GM21528 (cell line): ENCODE measurements around the gene STK16.
A peak's percentile ranks its signal among the peaks of the same experiment; 100 is the strongest.
"Not testable (repeated sequence)": the region's sequence is repeated elsewhere in the genome, so short reads cannot be mapped to it uniquely, and the experiment has no call there.

Experiments
- ATAC-seq: cut with Tn5 transposase; IDR thresholded peaks from one replicate; pipeline ENCODE4 v1.9.1; 2021; ENCODE audit warnings: mild to moderate bottlenecking, moderate library complexity; ENCODE audit not compliant: unreplicated experiment, low FRiP score

STK16 gene, protein sequence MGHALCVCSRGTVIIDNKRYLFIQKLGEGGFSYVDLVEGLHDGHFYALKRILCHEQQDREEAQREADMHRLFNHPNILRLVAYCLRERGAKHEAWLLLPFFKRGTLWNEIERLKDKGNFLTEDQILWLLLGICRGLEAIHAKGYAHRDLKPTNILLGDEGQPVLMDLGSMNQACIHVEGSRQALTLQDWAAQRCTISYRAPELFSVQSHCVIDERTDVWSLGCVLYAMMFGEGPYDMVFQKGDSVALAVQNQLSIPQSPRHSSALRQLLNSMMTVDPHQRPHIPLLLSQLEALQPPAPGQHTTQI

DNA sequence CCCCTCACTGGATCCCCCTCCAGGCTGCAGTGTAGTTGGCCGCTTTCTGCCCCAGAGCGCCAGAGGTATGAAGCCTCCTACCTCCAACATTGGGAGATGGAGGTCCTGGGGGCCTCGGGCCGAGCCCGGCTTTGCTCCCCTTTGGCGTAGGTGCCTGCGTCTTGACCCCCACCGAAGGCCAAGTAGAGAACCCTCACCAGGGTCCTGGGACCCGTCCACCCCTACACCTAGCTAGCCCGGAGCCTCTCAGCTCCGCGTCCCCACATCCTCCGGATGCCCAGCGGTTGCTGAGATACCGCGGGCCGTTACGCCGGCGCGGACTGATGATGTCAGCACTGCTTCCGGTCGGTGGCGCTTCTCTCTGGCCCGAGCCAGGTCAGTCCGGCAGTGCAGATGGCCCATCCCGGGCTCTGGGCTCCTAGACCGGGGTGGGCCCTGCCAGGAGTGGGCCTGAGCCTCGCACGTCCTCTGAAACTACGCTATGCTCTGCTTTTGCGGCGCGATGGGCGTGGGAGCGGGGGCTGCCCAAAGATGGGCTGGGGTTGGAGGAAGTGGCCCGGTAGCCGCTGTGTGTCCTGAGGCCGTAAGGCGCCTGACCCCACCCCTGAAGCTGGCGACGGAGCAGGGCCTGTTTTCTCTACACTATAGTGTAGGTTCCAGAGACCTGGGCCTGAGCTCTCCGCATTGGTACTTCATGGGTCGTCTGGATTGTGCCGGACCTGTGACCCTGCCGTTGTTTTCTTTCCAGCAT, at the start of gene STK16, which contains the start of gene GLB1L:
Gene STK16, plus strand, starts transcription at position 332 of the 751 bp plus-strand sequence. CDS start 521 bp downstream, outside the sequence.
Gene GLB1L, minus strand, starts transcription at position 297 of the 751 bp plus-strand sequence. CDS start 1,871 bp downstream, outside the sequence.
- peak; percentile 70 for ATAC-seq

DNA sequence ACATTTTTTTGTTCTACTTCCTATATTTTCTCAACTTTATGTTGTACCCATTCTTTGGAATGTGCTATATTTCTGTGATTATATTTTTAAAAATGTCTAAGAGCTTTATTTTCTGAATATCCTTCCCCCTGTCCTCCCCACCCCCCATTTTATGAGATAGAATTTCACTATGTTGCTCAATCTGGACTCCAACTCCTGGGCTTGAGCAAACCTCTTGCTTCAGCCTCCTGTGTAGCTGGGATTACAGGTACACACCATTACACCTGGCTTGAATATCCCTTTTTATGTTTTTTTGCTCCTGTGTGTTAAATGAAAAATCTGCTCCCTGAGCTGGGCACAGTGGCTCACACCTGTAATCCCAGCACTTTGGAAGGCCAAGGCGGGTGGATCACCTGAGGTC, 47.9 kb upstream of the STK16 start:
- no peak for ATAC-seq

DNA sequence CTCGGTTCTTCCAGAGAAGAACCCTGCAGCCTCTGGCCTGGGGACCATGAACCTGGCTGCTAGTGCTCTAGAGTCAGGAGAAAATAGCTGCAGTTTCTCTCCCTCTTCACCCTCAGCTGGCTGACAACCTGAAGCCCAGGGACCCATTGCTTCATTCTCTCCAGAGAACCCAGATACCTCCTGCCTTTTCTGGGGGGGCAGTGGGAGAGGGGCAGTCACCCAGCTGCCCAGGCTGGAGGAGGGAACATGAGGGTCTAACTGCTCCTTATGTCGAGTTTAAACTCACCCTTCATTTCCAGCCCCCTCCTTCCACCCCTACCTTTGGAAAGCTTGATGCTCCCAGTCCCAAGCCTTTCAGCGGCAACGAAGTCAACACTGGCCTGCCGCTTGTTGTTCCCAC, 46.3 kb upstream of the STK16 start:
- no peak for ATAC-seq

DNA sequence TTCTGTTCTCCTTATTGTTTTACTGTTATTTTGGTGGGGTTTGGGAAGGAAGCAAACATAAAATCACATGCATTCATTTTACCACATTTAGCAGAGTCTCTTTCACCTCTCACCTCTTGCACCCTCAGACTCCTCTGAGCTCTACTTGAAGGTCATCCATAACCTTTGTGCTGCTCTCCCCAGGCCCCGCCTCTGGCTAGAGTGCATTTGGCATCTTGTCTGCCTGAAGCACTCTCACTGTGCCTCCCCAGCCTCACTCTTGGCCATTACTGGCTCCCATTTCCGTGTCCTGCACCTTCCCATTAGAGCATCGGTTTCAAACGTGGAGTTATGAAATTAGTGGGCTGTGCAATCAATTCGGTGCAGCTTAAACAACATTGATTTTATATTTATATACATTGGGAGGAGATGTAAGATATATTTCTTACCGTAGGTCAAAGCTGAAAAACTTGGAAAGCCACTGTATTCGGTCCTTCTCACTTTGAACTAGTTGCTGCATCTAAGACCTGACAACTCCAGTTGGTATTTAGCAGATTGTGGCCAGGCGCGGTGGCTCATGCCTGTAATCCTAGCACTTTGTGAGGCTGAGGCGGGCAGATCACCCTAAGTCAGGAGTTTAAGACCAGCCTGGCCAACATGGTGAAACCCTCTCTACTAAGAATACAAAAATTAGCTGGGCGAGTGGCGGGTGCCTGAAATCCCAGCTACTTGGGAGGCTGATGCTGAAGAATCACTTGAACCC, 45.6 kb upstream of the STK16 start:
- no peak for ATAC-seq

DNA sequence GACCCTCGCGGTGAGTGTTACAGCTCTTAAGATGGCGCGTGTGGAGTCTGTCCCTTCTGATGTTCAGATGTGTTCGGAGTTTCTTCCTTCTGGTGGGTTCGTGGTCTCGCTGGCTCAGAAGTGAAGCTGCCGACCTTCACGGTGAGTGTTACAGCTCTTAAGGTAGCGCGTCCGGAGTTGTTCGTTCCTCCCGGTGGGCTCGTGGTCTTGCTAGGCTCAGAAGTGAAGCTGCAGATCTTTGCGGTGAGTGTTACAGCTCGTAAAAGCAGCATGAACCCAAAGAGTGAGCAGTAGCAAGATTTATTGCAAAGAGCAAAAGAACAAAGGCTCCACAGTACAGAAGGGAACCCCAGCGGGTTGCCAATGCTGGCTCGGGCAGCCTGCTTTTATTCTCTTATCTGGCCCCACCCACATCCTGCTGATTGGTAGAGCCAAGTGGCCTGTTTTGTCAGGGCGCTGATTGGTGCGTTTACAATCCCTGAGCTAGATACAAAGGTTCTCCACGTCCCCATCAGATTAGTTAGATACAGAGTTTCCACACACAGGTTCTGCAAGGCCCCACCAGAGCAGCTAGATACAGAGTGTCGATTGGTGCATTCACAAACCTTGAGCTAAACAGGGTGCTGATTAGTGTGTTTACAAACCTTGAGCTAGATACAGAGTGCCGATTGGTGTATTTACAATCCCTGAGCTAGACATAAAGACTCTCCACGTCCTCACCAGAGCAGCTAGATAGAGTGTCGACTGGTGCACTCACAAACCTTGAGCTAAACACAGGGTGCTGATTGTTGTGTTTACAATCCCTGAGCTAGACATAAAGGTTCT, 44.6 kb upstream of the STK16 start:
- ATAC-seq, result not testable (repeated sequence)

DNA sequence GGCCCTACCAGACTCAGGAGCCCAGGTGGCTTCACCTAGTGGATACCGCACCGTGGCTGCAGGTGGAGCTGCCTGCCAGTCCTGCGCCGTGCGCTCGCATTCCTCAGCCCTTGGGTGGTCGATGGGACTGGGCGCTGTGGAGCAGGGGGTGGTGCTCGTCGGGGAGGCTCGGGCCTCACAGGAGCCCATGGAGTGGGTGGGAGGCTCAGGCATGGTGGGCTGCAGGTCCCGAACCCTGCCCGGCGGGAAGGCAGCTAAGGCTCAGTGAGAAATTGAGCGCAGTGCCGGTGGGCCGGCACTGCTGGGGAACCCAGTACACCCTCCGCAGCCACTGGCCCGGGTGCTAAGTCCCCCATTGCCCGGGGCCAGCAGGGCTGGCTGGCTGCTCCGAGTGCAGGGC, 43.9 kb upstream of the STK16 start:
- not testable (repeated sequence) for ATAC-seq

DNA sequence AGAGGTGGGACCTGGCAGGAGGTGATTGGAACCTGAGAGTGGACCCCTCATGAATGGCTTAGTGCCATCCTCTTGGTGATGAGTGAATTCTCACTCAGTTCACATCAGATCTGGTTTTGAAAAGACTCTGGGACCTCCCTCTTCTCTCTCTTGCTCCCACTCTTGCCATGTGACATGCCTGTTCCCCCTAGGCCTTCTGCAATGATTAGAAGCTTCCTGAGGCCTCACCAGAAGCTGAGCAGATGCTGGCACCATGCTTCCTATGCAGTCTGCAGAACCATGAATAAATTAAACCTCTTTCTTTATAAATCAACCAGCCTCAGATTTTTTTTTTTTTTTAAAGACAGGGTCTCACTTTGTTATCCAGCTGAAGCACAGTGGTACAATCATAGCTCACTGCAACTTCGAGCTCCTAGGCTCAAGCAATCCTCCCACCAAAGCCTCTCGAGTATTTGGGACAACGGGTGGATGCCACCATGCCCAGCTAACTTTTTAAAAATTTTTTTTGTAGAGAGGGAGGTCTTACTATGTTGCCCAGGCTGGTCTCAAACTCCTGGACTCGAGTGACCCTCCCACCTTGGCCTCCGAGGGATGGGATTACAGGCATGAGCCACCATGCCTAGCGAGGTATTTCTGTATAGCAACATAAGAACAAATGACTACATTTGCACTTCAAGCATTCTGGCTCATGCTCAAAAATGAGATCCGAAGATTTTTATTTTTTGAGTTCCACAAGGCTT, 40.7 kb upstream of the STK16 start:
- ATAC-seq, result no peak

DNA sequence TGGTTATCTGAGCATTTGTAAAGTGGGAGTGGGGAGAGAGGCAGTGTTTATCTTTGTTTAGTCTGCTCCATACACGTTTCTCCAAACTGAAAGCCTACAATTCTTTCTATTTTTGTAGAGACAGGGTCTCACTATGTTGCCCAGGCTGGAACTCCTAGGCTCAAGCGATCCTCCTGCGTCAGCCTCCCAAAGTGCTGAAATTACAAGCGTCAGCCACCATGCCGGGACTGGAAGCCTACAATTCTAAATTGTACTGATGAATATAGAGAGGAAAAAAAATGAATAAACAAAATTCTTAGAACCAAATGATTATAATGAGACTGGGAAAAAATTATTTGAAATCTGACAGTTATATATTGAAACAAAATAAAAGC, 40.1 kb upstream of the STK16 start:
- ATAC-seq, result no peak

DNA sequence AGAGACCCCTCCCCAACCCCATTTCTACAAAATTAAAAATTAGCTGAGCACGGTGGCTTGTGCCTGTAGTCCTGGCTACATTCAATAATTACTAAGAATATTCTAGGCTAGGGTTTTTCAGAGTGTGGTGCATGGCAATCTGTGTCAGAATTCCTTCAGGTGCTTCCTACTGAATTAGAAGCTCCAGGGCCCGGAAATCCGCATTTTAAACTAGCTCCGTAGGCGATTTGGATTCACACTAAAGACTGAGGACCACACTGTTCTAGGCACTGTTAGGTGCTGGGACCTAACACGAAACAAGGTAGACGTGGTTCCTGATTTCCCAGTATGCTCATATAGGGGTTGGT, 39.3 kb upstream of the STK16 start:
- ATAC-seq, result no peak

DNA sequence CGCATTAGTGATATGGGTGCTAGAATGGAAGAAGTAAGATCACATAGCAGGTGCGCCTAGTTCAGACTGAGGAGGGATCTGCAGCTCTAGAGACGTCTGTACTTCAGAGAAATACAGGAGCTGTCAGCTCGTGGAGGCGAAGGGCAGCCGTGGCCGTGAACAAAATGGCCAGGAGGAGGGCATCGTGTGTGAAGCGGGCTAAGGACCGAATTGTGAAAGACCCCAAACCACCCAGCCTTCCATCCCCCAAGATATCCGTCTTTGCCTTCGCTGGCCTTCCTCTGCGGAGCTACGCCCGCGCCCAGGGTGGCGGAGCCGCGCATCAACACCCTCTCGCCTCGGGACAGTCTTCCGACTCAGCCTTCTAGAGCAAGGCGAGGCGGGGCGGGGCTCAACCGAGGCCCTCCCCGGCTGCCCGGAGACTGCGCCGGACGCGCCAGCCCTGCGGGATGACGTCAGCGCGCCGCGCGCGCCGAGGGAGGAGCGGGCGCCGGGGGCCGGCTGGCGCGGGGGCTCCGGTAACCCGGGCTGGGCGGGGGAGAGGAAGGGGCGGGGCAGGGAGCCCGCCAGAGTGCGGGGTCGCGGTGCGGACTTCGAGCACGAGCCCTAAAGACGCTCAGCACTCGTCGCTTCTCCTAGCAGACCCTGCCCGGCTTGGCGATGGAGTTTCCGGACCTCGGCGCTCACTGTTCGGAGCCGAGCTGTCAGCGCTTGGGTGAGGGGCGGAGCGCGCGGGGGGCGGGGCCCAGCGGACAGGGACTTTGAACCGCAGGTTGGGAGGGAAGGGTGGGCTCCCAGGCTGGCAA, 38.7 kb upstream of the STK16 start, which contains the start of gene ZFAND2B:
Gene ZFAND2B, plus strand, starts transcription at position 455 of the 806 bp plus-strand sequence. Its CDS starts 206 bp downstream, at position 661.
- peak; percentile 97 for ATAC-seq

DNA sequence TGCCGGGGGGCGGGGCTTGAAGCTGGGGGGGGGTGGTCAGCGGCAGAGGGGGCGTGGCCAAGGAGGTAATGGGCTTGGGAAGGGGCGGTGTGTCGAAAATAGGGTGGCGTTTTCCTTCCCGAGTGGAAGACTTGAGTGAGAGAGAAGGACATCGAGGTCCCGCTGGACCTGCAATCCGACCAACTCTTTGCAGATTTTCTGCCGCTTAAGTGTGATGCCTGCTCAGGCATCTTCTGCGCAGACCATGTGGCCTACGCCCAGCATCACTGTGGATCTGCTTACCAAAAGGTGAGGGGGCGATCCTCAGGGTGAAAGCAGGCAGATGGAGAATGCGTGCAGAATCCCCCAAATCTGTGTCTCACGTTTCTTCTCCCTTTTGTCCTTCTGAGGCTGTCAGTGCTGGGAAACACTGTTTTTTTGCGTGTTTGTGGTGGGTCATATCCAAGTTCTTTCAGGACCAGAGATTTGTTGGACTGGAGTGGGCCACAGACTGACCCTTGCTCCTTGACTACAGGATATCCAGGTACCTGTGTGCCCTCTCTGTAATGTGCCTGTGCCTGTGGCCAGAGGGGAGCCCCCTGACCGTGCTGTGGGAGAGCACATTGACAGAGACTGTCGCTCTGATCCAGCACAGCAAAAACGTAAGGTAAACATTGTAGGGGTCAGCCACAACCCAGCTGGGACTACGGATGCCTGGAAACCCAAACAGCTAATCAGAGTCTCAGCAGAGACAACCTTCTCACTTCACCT, 38.0 kb upstream of the STK16 start:
- ATAC-seq, result no peak

DNA sequence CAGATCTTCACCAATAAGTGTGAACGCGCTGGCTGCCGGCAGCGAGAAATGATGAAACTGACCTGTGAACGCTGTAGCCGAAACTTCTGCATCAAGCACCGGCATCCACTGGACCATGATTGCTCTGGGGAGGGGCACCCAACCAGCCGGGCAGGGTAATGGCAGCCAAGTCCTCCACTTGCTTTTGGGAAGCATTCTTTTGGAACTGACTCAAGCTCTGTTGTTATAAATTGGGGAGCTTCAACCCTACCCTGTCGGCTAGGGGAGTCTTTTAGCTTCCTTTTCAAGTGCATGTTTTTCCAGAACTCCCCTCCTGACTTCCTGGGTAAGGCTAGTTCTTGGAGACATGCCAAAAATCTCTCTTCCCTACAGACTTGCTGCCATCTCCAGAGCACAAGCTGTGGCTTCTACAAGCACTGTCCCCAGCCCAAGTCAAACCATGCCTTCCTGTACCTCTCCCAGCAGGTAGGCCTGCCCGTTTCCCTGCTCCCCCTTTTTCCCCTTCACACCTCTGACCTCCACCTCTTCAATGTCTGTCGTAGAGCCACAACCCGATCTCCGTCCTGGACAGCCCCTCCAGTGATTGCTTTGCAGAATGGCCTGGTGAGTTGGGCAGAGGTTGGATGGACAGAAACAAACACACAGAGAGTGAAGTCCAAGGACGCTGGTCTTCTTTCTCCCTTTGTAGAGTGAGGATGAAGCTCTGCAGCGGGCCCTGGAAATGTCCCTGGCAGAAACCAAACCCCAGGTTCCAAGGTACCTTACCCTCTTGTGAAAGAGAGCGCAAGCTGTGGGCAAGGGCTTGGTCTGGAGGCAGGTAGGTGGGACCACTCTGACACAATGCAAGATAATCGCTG, 37.2 kb upstream of the STK16 start:
- ATAC-seq, result no peak

DNA sequence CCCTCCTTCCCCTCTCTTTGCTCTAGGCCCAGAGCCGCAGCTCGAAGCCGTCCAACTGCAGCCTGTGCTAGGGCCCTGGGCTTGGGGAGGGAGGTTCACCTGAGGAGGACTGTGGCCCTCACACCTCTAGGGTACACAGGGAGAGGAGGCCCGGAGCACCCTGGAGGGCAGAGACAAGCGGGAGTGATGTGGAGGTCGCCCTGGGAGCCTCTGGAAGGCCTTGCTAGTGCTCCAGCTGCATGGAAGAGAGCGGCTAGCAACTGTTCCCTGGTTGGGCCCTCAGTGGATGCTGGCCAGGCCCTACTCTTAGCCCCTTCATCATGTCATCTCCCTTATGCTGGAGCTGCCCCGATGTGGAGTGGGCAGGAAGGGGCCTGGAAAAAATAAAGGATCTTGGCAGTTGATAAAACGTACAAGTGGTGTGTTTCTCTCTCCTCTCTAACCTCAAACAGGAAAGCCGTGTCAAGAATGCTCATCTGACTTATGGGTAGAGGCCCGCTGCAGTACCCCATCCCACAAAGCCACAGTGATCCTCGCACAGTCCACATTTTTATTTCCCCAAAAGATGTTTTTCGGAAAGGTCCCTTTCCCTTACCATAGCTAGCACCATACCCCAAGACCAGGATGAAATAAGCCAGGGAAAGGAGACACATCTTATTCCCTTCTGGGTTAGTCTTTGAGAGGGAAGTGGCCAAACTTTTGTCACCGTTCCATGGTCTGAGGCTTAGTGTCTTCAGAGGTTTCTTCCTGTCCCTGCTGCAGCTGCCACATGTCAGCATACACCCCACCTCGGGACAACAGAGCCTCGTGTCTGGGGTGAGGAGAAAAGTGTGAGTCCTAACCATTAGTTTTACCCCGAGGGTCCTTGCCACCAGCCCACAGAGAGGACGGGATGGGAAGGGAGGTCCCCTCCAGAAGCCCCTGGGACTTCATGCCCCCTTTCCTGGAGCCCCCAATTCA, 35.8 kb upstream of the STK16 start:
- no peak for ATAC-seq

DNA sequence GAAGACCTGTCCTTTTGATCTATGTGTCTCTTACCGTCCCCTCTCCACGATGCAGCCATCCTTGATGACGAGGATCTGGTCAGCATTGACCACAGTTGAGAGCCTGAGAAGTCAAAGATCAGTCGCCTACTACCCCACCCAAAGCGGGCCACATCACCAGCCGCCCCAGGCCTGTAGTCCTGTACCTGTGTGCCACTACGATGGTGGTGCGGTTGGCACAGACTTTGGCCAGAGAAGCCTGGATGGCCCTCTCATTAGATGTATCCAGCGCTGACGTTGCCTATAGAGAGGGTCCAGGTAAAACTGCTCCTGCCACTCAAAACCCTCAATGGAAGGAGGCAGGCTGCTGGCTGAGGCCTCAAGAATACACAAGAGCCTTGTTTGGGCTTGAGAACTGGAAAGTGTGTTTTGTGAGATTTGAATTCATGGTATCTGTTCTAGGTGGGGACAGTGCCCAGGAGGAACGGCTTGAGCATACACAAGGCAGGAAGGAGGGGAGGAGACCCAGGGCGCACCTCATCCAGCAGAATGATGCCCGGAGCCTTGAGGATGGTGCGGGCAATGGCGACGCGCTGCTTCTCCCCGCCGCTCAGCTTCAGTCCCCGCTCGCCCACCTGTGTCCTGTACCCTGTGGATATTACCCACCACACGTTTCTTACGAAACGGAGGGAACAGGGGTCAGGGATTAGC, 34.9 kb upstream of the STK16 start:
- no peak for ATAC-seq

DNA sequence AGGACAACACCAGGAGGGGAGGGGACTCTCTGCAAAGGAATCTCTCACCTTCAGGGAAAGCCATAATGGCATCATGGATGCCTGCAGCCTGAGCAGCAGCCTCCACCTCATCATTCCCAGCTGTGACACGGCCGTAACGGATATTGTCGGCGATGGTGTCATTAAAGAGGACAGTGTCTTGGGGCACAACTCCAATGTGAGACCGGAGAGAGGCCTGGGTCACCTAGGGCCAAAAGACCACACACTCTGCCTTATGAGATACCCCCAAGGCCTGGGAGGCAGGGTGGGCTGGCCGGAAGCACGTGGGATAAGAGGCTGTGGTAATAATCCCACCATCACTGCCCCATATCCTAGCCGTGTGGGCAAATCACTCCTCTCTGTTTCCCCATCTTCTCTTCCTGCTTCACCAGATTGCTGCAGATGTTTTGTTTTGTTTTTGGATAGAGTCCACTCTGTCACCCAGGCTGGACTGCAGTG, 34.4 kb upstream of the STK16 start:
- no peak for ATAC-seq
